ENCODE data around the gene SDCCAG8. TPM values are rescaled to one million over a fixed set of nuclear protein-coding genes. Genes with fewer than 3 reads are reported as not detected.

Gene SDCCAG8
- total and polyA plus RNA-seq, 2 experiments from 2014 or later, result 23.3 to 38.5 TPM

- DNase-seq (ENCODE audit: low read depth in 1 of 2, low spot score in 1 of 2), result no peak
- TF ChIP-seq CTCF (IDR thresholded peaks at IDR 0.05; ENCODE audit: low read depth, low read length), result no peak
- no peak overlapping the region for H3K27ac ChIP-seq
- H3K27me3 ChIP-seq, result no peaks in the 10 kb centered on the region
- peaks cover 7% of the 10 kb centered on the region for H3K4me1 ChIP-seq (ENCODE audit: low read depth)
- no peaks in the 10 kb centered on the region for H3K9me3 ChIP-seq (ENCODE audit: low read depth)
- H3K36me3 ChIP-seq, result no peaks in the 10 kb centered on the region
- H3K4me3 ChIP-seq, result no peak overlapping the region
Measured at GRCh38 chr1:243394066-243394465, 138.2 kb downstream of the SDCCAG8 start.

GRCh38 chr1:243394601-243395464 is 139.0 kb downstream of the SDCCAG8 start:
- no peak for DNase-seq (ENCODE audit: low read depth in 1 of 2, low spot score in 1 of 2)
- H3K4me1 ChIP-seq (ENCODE audit: low read depth), result peaks cover 7% of the 10 kb centered on the region
- H3K4me3 ChIP-seq, result no peak overlapping the region
- no peaks in the 10 kb centered on the region for H3K36me3 ChIP-seq
- no peaks in the 10 kb centered on the region for H3K27me3 ChIP-seq
- H3K27ac ChIP-seq, result no peak overlapping the region
- TF ChIP-seq CTCF (IDR thresholded peaks at IDR 0.05; ENCODE audit: low read depth, low read length), result no peak
- H3K9me3 ChIP-seq (ENCODE audit: low read depth), result no peaks in the 10 kb centered on the region

GRCh38 chr1:243396424-243396823 is 140.6 kb downstream of the SDCCAG8 start:
- Histone ChIP-seq H3K4me1 (ENCODE audit: low read depth) (peaks cover 7% of the 10 kb centered on the region), H3K27ac (no peak overlapping the region), H3K36me3 (no peaks in the 10 kb centered on the region), H3K4me3 (no peak overlapping the region), H3K27me3 (no peaks in the 10 kb centered on the region), H3K9me3 (ENCODE audit: low read depth) (no peaks in the 10 kb centered on the region)
- DNase-seq (ENCODE audit: low read depth in 1 of 2, low spot score in 1 of 2), result no peak
- TF ChIP-seq CTCF (IDR thresholded peaks at IDR 0.05; ENCODE audit: low read depth, low read length), result no peak

GRCh38 chr1:243396876-243397275 is 141.0 kb downstream of the SDCCAG8 start:
- H3K4me1 ChIP-seq (ENCODE audit: low read depth), result peaks cover 7% of the 10 kb centered on the region
- H3K9me3 ChIP-seq (ENCODE audit: low read depth), result no peaks in the 10 kb centered on the region
- no peaks in the 10 kb centered on the region for H3K27me3 ChIP-seq
- H3K4me3 ChIP-seq, result no peak overlapping the region
- TF ChIP-seq CTCF (IDR thresholded peaks at IDR 0.05; ENCODE audit: low read depth, low read length), result no peak
- H3K36me3 ChIP-seq, result no peaks in the 10 kb centered on the region
- H3K27ac ChIP-seq, result no peak overlapping the region
- peak in 1 of 2 donors; percentile 2 for DNase-seq (ENCODE audit: low read depth in 1 of 2, low spot score in 1 of 2)

GRCh38 chr1:243397613-243398321 is 141.9 kb downstream of the SDCCAG8 start:
- H3K36me3 ChIP-seq, result no peaks in the 10 kb centered on the region
- peaks cover 7% of the 10 kb centered on the region for H3K4me1 ChIP-seq (ENCODE audit: low read depth)
- no peak overlapping the region for H3K27ac ChIP-seq
- no peak for DNase-seq (ENCODE audit: low read depth in 1 of 2, low spot score in 1 of 2)
- H3K27me3 ChIP-seq, result no peaks in the 10 kb centered on the region
- no peak overlapping the region for H3K4me3 ChIP-seq
- no peak for TF ChIP-seq CTCF (IDR thresholded peaks at IDR 0.05; ENCODE audit: low read depth, low read length)
- no peaks in the 10 kb centered on the region for H3K9me3 ChIP-seq (ENCODE audit: low read depth)
